HepG2 (cell line): Measurements from ENCODE around the gene NEK5. TPM values are rescaled to one million over a fixed set of nuclear protein-coding genes. Genes with fewer than 3 reads are reported as not detected.

Experiments
- ATAC-seq: fragments of 200-7000 bp; cut with Tn5 transposase; 3 replicates; pipeline ENCODE4 v1.9.1; 2020; ENCODE audit warnings: mild to moderate bottlenecking, moderate library complexity
- BruUV-seq: library from RNA; stranded (reverse); fragments of 400-500 nt; replicated peaks from 2 replicates; lab custom pipeline; 2021; lab: Mats Ljungman, UMichigan
- CTCF ChIA-PET: fragments of 300-600 bp; formaldehyde crosslinking; extraction: SDS; loops from one replicate; lab custom pipeline; 2021; ENCODE audit warnings: low total read pairs, inconsistent platforms, low intra/inter-chr PET ratio; lab: Yijun Ruan, JAX
- POLR2A ChIA-PET: fragments of 350-600 bp; sonication (Branson Sonifier 250); formaldehyde crosslinking; loops from one replicate; lab custom pipeline; 2020; ENCODE audit warnings: antibody characterized with exemption, inconsistent platforms; lab: Yijun Ruan, JAX
- DNase-seq: peaks from one replicate; pipeline ENCODE4 v3.0.0-alpha.2; 2015; ENCODE audit warnings: low spot score
- FAIRE-seq: peaks from 3 replicates; lab custom pipeline; 2011; peaks lifted over from hg19 to GRCh38; lab: Jason Lieb, UNC
- H2AFZ ChIP-seq: one replicate; pipeline ENCODE4 v1.6.1; 2011; ENCODE audit warnings: low read length, inconsistent platforms
- H3K27ac ChIP-seq: fragments of 300-600 bp; 3 replicates; pipeline ENCODE4 v1.8.0; 2011; ENCODE audit warnings: mixed run types, mild to moderate bottlenecking, mixed read lengths, low read length, inconsistent platforms; ENCODE audit not compliant: insufficient read depth; ENCODE audit errors: extremely low read length
- H3K27me3 ChIP-seq, 2 experiments: fragments of 200-600 bp in 1 of 2; 2 replicates in 1 of 2; 3 replicates in 1 of 2; pipeline versions ENCODE4 v1.6.0 to v1.8.0; 2011; ENCODE audit warnings: low read length in 2 of 2, mild to moderate bottlenecking in 2 of 2, moderate library complexity in 2 of 2, inconsistent platforms in 1 of 2; ENCODE audit not compliant: insufficient read depth in 2 of 2, control insufficient read depth in 1 of 2
- H3K36me3 ChIP-seq, 2 experiments: fragments of 200-600 bp in 1 of 2; replicated peaks in 1 of 2; 2 replicates in 1 of 2; 3 replicates in 1 of 2; pipeline versions ENCODE4 v1.5.1 to v1.8.0; 2011; ENCODE audit warnings: low read length in 2 of 2, inconsistent platforms in 1 of 2; ENCODE audit not compliant: insufficient read depth in 2 of 2, control insufficient read depth in 1 of 2
- H3K4me1 ChIP-seq: 2 replicates; pipeline ENCODE4 v1.5.1; 2012; ENCODE audit warnings: low read length, inconsistent platforms; ENCODE audit not compliant: insufficient read depth
- H3K4me2 ChIP-seq: 2 replicates; pipeline ENCODE4 v1.6.0; 2011; ENCODE audit warnings: low read depth, low read length, inconsistent platforms
- H3K4me3 ChIP-seq, 3 experiments: fragments of 200-600 bp in 1 of 3; sonication (generic), shearing (Covaris generic) in 1 of 3; replicated peaks in 1 of 3; 2 replicates each; pipeline ENCODE4 v1.5.1; 2011 to 2016; ENCODE audit warnings: low read length in 3 of 3, inconsistent platforms in 2 of 3, low read depth in 2 of 3, mild to moderate bottlenecking in 2 of 3, control low read depth in 1 of 3, mixed read lengths in 1 of 3; ENCODE audit not compliant: insufficient read depth in 1 of 3
- H3K79me2 ChIP-seq: one replicate; pipeline ENCODE4 v1.6.1; 2011; ENCODE audit warnings: low read length, inconsistent platforms; ENCODE audit not compliant: insufficient read depth
- H3K9ac ChIP-seq: 2 replicates; pipeline ENCODE4 v1.6.0; 2011; ENCODE audit warnings: mild to moderate bottlenecking, low read depth, low read length, inconsistent platforms; ENCODE audit not compliant: insufficient read depth
- H3K9me3 ChIP-seq: 2 replicates; pipeline ENCODE4 v1.5.1; 2012; ENCODE audit warnings: mild to moderate bottlenecking, low read length
- H4K20me1 ChIP-seq: 2 replicates; pipeline ENCODE4 v1.6.0; 2011; ENCODE audit warnings: inconsistent platforms, mild to moderate bottlenecking, low read length, moderate library complexity; ENCODE audit not compliant: insufficient read depth
- BCL6 ChIP-seq: IDR thresholded peaks from 2 replicates; pipeline ENCODE4 v1.6.1; 2016; ENCODE audit warnings: missing genetic modification reagents, missing compliant biosample characterization
- DNMT3B ChIP-seq: conservative IDR thresholded peaks from 2 replicates; pipeline ENCODE4 v1.6.1; 2016; ENCODE audit warnings: missing biosample characterization, control low read depth
- FOXA3 ChIP-seq: IDR thresholded peaks from 2 replicates; pipeline ENCODE4 v1.6.1; 2016; ENCODE audit warnings: missing genetic modification reagents, missing compliant biosample characterization
- NFIB ChIP-seq: sonication (generic); formaldehyde crosslinking; IDR thresholded peaks from 2 replicates; pipeline ENCODE4 v1.9.0; 2021; ENCODE audit warnings: missing genetic modification reagents, mild to moderate bottlenecking, borderline replicate concordance
- PHF21A ChIP-seq: sonication (generic); formaldehyde crosslinking; IDR thresholded peaks from 2 replicates; pipeline ENCODE4 v1.5.0; 2020; ENCODE audit warnings: mild to moderate bottlenecking, missing genetic modification reagents
- U2AF1 ChIP-seq: fragments of 200-400 bp; formaldehyde crosslinking; optimal IDR thresholded peaks from 2 replicates; pipeline ENCODE3; 2017; ENCODE audit warnings: mild to moderate bottlenecking, low read depth, low read length
- ZNF124 ChIP-seq: sonication (generic); formaldehyde crosslinking; IDR thresholded peaks from 2 replicates; pipeline ENCODE4 v1.4.0; 2020; ENCODE audit warnings: missing genetic modification reagents
- ZNF30 ChIP-seq: sonication (generic); formaldehyde crosslinking; IDR thresholded peaks from 2 replicates; pipeline ENCODE4 v1.5.0; 2020; ENCODE audit warnings: mild to moderate bottlenecking, missing genetic modification reagents
- ZNF326 ChIP-seq: sonication (generic); formaldehyde crosslinking; IDR thresholded peaks from 2 replicates; pipeline ENCODE4 v1.4.0; 2020; ENCODE audit warnings: missing genetic modification reagents, borderline replicate concordance
- ZNF737 ChIP-seq: sonication (generic); formaldehyde crosslinking; IDR thresholded peaks from 2 replicates; pipeline ENCODE4 v1.5.0; 2020; ENCODE audit warnings: missing genetic modification reagents, mild to moderate bottlenecking, borderline replicate concordance
- ZNF746 ChIP-seq: sonication (generic); formaldehyde crosslinking; IDR thresholded peaks from 2 replicates; pipeline ENCODE4 v1.8.0; 2022; ENCODE audit warnings: mild to moderate bottlenecking, missing genetic modification reagents
- ZNF816 ChIP-seq: sonication (generic); formaldehyde crosslinking; IDR thresholded peaks from 2 replicates; pipeline ENCODE4 v1.8.0; 2022; ENCODE audit warnings: missing genetic modification reagents, mild to moderate bottlenecking, borderline replicate concordance
- ZSCAN29 ChIP-seq: sonication (generic); formaldehyde crosslinking; conservative IDR thresholded peaks from 2 replicates; pipeline ENCODE4 v1.4.0; 2020; ENCODE audit warnings: mild to moderate bottlenecking, missing genetic modification reagents
- WGBS: methylation state at CpG from one replicate; pipeline ENCODE4 v1.1.6; 2017; ENCODE audit warnings: low lambda C conversion rate; 5-methylcytosine and 5-hydroxymethylcytosine counted together
- in situ Hi-C: cut with HindIII; loops from 2 replicates; pipeline ENCODE4 v1.10.0; 2017; ENCODE audit warnings: low pct_unique_long_range_greater_than_20kb; ENCODE audit not compliant: extremely low pct_ligation_motif_present
- intact Hi-C: fragments of 100-400 bp; cut with micrococcal nuclease; formaldehyde crosslinking; loops from one replicate; pipeline ENCODE4 v1.10.0; 2022; ENCODE audit not compliant: unreplicated experiment
- polyA plus RNA-seq, 8 experiments: library from polyadenylated mRNA; depleted of rRNA in 3 of 8; stranded (reverse) in 7 of 8; unstranded in 1 of 8; fragments of >200 nt; fragmentation: Illumina TruSeq in 4 of 8; extraction: Trizol in 4 of 8; gene quantifications; 2 replicates each; pipeline versions ENCODE4 v1.2.1 to v1.2.3, GENCODE V29; 2011 to 2016; ENCODE audit warnings: low read depth in 4 of 8, missing spikeins in 1 of 8, mixed read lengths in 1 of 8; ENCODE audit not compliant: insufficient read depth in 1 of 8
- total RNA-seq, 5 experiments: library from RNA; depleted of rRNA; stranded (reverse); fragments of >200 nt; fragmentation: Illumina TruSeq; extraction: Trizol; gene quantifications; 2 replicates each; pipeline ENCODE4 v1.2.3, GENCODE V29; 2016; ENCODE audit warnings: low read depth in 1 of 5
- TF ChIP-seq, protein P1 (sequence below): sonication (generic); formaldehyde crosslinking; IDR thresholded peaks from 2 replicates; pipeline ENCODE4 v1.5.0; 2020; ENCODE audit warnings: mild to moderate bottlenecking, missing genetic modification reagents
- TF ChIP-seq, protein P2 (sequence below): sonication (generic); formaldehyde crosslinking; IDR thresholded peaks from 2 replicates; pipeline ENCODE4 v1.5.1; 2020; ENCODE audit warnings: missing genetic modification reagents, mild to moderate bottlenecking, borderline replicate concordance
- TF ChIP-seq, protein P3 (sequence below): IDR thresholded peaks from 2 replicates; pipeline ENCODE4 v1.6.1; 2016; ENCODE audit warnings: low read depth, control low read depth

Gene NEK5
- total and polyA plus RNA-seq, 2 of the 13 experiments (the other 11 are each of a cell fraction or from before 2014, with no cell fraction given): 0.12 to 0.22 TPM

DNA sequence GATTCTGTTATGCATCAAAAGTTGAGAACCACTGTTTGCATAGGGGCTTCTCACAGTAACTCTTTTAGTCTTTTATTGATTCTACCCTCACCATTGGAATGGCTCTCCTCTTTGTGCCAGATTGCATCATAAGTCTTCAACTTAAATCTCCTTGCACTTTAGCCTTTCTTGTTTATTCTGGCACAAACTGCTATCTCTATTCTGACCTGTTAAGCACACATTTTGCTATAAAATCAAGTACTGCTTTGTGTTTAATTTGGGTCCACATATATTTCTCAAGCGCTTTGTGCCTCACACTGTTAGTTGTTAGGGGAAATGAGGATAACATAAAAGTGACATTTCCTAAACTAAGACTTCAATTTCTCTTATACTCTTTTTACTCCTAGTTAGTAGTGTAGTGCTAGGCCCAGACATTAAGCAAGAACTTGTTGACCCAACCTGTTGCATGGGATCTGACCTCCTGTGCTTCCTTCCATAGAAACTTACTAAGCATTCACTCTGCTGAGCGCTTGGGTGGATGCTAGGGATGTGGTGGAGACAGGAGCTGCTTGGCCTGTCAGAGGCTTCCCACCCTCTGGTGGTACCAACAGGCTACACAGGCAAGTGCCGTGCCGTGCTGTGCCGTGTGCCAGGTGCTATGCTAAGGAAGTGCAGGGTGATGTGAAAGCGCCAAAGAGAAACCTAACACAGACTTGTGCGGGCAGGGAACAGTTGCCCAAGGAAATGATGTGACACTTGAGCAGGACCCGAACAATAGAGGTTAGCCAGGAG, 103.2 kb downstream of the NEK5 start (continued):
- TF ChIP-seq, protein P1, sequence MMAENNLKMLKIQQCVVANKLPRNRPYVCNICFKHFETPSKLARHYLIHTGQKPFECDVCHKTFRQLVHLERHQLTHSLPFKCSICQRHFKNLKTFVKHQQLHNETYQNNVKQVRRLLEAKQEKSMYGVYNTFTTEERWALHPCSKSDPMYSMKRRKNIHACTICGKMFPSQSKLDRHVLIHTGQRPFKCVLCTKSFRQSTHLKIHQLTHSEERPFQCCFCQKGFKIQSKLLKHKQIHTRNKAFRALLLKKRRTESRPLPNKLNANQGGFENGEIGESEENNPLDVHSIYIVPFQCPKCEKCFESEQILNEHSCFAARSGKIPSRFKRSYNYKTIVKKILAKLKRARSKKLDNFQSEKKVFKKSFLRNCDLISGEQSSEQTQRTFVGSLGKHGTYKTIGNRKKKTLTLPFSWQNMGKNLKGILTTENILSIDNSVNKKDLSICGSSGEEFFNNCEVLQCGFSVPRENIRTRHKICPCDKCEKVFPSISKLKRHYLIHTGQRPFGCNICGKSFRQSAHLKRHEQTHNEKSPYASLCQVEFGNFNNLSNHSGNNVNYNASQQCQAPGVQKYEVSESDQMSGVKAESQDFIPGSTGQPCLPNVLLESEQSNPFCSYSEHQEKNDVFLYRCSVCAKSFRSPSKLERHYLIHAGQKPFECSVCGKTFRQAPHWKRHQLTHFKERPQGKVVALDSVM (CRISPR knock-in tag): 0 out of 2 replicates have a peak, but pooled peaks have one; percentile 18
- TF ChIP-seq ZSCAN29 (CRISPR knock-in tag): peak; percentile 82
- TF ChIP-seq, protein P2, sequence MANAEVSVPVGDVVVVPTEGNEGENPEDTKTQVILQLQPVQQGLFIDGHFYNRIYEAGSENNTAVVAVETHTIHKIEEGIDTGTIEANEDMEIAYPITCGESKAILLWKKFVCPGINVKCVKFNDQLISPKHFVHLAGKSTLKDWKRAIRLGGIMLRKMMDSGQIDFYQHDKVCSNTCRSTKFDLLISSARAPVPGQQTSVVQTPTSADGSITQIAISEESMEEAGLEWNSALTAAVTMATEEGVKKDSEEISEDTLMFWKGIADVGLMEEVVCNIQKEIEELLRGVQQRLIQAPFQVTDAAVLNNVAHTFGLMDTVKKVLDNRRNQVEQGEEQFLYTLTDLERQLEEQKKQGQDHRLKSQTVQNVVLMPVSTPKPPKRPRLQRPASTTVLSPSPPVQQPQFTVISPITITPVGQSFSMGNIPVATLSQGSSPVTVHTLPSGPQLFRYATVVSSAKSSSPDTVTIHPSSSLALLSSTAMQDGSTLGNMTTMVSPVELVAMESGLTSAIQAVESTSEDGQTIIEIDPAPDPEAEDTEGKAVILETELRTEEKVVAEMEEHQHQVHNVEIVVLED (CRISPR knock-in tag): peak; percentile 44; the same call in 1 of the 2 replicates
- 0 out of 2 replicates have a peak, but pooled peaks have one; percentile 39 for TF ChIP-seq ZNF737 (CRISPR knock-in tag)
- 0 out of 2 replicates have a peak, but pooled peaks have one; percentile 28 for TF ChIP-seq ZNF746 (CRISPR knock-in tag)
- TF ChIP-seq BCL6 (CRISPR knock-in tag): peak; percentile 81

DNA sequence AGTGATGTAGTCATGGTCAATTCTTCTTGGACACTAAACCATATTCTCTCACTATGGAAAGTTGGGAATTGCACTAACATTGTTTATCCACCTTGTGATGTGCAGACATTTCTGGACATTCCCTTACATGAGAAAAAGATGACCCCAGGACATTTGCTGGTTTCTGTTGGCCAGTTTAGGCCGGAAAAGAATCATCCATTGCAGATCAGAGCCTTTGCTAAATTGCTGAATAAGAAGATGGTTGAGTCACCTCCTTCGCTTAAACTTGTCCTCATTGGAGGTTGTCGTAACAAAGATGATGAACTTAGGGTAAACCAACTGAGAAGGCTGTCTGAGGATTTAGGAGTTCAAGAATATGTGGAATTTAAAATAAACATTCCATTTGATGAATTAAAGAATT, 104.4 kb downstream of the NEK5 start, which contains the start of gene UTP14C:
TSS of gene UTP14C (plus strand) at position 211 of the 400 bp plus-strand sequence. CDS start 4,114 bp downstream, outside the sequence.
- no TSS peak for BruUV-seq
- peak within 1 kb of the TSS; percentile 73 for H3K4me2 ChIP-seq
- DNase-seq: no peak
- no peak for FAIRE-seq
- H3K79me2 ChIP-seq: peaks cover 13% of the 10 kb centered on the region
- H3K27ac ChIP-seq: peak within 1 kb of the TSS; percentile 84
- intact Hi-C loops (no loop called here), in situ Hi-C loops (loop anchor here (25.0 kb wide), 1 partner anchor 438 kb away; the partner anchor contains the start of genes CKAP2 and VPS36)
- no peak within 1 kb of the TSS; the same call in 1 of the 2 replicates for H3K9ac ChIP-seq
- H3K4me1 ChIP-seq: peaks cover 40% of the 10 kb centered on the region
- H3K27me3 ChIP-seq: no peaks in the 10 kb centered on the region
- WGBS: 96% methylated on average over 3 of the region's 3 CpGs
- ChIA-PET POLR2A (interaction anchor here (1.2 to 1.9 kb wide), 2 partner anchors 13 to 18 kb away, joined by 3 to 8 read pairs; partner anchors contain the start of genes ALG11 and ATP7B), CTCF (no interaction called here)
- peaks cover 9 to 39% of the 10 kb centered on the region in 2 experiments for H3K36me3 ChIP-seq
- 0 out of 2 replicates have a peak, but pooled peaks cover 5% of the 10 kb centered on the region for H4K20me1 ChIP-seq
- no peak within 1 kb of the TSS for H2AFZ ChIP-seq
- no peak for ATAC-seq
- H3K4me3 ChIP-seq: peak within 1 kb of the TSS in 1 of 3 experiments; percentile 50; a peak in 1 of 6 replicates
- H3K9me3 ChIP-seq: no peaks in the 10 kb centered on the region
- TF ChIP-seq ZNF30 (CRISPR knock-in tag): no peak
- no peak for TF ChIP-seq ZNF816 (CRISPR knock-in tag)
- TF ChIP-seq ZNF124 (CRISPR knock-in tag): no peak
- TF ChIP-seq PHF21A (CRISPR knock-in tag): no peak
- TF ChIP-seq FOXA3 (CRISPR knock-in tag): no peak
- no peak for TF ChIP-seq NFIB (CRISPR knock-in tag)
- TF ChIP-seq, protein P3, sequence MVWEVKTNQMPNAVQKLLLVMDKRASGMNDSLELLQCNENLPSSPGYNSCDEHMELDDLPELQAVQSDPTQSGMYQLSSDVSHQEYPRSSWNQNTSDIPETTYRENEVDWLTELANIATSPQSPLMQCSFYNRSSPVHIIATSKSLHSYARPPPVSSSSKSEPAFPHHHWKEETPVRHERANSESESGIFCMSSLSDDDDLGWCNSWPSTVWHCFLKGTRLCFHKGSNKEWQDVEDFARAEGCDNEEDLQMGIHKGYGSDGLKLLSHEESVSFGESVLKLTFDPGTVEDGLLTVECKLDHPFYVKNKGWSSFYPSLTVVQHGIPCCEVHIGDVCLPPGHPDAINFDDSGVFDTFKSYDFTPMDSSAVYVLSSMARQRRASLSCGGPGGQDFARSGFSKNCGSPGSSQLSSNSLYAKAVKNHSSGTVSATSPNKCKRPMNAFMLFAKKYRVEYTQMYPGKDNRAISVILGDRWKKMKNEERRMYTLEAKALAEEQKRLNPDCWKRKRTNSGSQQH (CRISPR knock-in tag): no peak
- TF ChIP-seq ZNF326 (CRISPR knock-in tag): no peak
- no peak for TF ChIP-seq DNMT3B (CRISPR knock-in tag)
- no peak for TF ChIP-seq U2AF1
